ENCODE data around the gene SCFD2.

SCFD2 gene

DNA sequence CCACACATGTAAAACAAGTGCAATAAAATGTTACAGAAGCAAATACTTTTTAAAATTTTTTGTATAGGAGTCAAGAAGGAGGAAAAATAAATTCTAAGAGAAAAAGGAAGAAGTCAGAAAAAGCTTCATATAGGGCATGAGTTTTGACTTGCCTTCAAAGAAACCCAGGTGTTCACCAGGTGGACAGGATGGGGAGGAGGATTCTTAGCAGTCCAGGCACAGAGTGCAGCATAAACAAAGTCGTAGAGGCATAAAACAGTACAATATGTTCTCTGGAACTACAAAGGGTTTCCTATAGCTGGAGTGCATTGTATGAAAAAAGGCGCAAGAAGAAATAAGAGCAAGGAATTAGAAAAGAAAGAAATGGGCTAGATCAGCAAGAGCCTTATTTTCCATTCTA, 1.9 kb upstream of the SCFD2 start:
- DNase-seq, result no peak
- no peak overlapping the region for H3K27ac ChIP-seq (ENCODE audit: insufficient read depth, low read length, poor library complexity, severe bottlenecking)
- no peaks in the 10 kb centered on the region for H3K36me3 ChIP-seq (ENCODE audit: control insufficient read depth, insufficient read depth, low read length)
- peaks cover 3% of the 10 kb centered on the region for H3K27me3 ChIP-seq (replicated peaks; ENCODE audit: control insufficient read depth, insufficient read depth, low read length, poor library complexity, severe bottlenecking)
- H3K4me3 ChIP-seq (ENCODE audit: insufficient read depth, low read depth, low read length, poor library complexity, severe bottlenecking), result no peak overlapping the region
- H3K9me3 ChIP-seq (ENCODE audit: control insufficient read depth, low read length), result no peaks in the 10 kb centered on the region
- peaks cover 12% of the 10 kb centered on the region for H3K4me1 ChIP-seq (ENCODE audit: control insufficient read depth, insufficient read depth, low read length, poor library complexity, severe bottlenecking)

DNA sequence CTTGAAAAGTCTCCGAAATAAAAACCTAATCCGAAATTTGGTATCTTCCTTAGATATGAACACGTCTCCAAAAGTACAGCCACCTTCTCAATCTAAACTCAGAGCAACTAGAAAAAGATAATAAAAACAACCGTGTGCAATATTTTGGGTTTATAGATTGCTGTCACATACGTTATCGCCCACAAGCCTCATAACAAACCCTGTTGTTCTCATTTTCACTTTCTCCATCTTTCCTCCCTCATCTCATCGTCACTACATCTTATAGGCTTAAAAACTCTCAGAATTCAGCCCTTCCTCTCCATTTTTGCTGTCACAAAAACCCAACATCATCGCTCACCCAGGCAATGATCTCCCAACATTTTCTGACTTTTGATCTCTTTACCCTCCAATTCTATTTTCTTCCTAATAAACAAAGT, 448 bp upstream of the SCFD2 start:
- Histone ChIP-seq H3K4me1 (ENCODE audit: control insufficient read depth, insufficient read depth, low read length, poor library complexity, severe bottlenecking) (peaks cover 16% of the 10 kb centered on the region), H3K27ac (ENCODE audit: insufficient read depth, low read length, poor library complexity, severe bottlenecking) (peak overlapping the region; percentile 73), H3K9me3 (ENCODE audit: control insufficient read depth, low read length) (no peaks in the 10 kb centered on the region), H3K27me3 (replicated peaks; ENCODE audit: control insufficient read depth, insufficient read depth, low read length, poor library complexity, severe bottlenecking) (peaks cover 2% of the 10 kb centered on the region), H3K36me3 (ENCODE audit: control insufficient read depth, insufficient read depth, low read length) (no peaks in the 10 kb centered on the region), H3K4me3 (ENCODE audit: insufficient read depth, low read depth, low read length, poor library complexity, severe bottlenecking) (peak overlapping the region; percentile 83)
- DNase-seq, result no peak

DNA sequence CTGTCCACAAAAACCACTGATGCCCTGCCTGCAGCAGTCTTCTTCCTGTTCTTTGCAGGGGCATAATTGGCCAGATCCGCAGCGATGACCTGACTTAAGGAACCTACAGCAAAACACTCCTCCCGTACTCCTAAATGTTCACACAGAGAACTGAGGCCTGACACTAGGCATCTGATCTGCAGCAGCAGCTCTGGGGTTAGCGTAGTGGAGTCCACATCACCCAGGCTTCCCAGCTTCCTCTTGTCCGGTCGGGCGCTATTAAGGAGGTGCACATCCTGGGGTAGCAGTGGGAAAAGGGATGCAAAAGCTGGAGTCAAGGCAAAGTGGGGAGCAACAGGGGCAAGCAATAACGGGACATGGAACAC, 758 bp downstream of the SCFD2 start:
- no peak for DNase-seq
- Histone ChIP-seq H3K36me3 (ENCODE audit: control insufficient read depth, insufficient read depth, low read length) (no peaks in the 10 kb centered on the region), H3K4me1 (ENCODE audit: control insufficient read depth, insufficient read depth, low read length, poor library complexity, severe bottlenecking) (peaks cover 16% of the 10 kb centered on the region), H3K4me3 (ENCODE audit: insufficient read depth, low read depth, low read length, poor library complexity, severe bottlenecking) (peak overlapping the region; percentile 83), H3K27me3 (replicated peaks; ENCODE audit: control insufficient read depth, insufficient read depth, low read length, poor library complexity, severe bottlenecking) (no peaks in the 10 kb centered on the region), H3K9me3 (ENCODE audit: control insufficient read depth, low read length) (no peaks in the 10 kb centered on the region), H3K27ac (ENCODE audit: insufficient read depth, low read length, poor library complexity, severe bottlenecking) (peak overlapping the region; percentile 73)

DNA sequence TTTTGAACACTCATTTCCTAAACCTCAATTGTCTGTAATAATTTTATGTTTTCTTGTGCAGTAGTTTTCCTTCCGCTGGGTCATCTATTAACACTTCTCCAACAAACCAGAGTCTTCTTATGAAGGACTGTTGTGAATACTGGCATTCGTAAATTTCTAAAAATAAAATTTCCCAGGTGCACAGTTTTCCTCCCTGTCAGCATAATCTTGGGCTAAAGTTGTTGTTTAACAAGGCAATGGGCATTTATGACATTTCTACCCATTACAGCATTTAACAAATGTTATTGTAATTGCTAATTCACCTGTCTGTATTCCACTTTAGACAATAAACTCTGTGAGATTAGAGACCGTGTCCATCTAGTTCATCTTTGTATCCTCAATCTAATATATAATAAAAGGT, 1.2 kb downstream of the SCFD2 start:
- H3K36me3 ChIP-seq (ENCODE audit: control insufficient read depth, insufficient read depth, low read length), result no peaks in the 10 kb centered on the region
- H3K4me3 ChIP-seq (ENCODE audit: insufficient read depth, low read depth, low read length, poor library complexity, severe bottlenecking), result peak overlapping the region; percentile 83
- DNase-seq, result no peak
- H3K27me3 ChIP-seq (replicated peaks; ENCODE audit: control insufficient read depth, insufficient read depth, low read length, poor library complexity, severe bottlenecking), result no peaks in the 10 kb centered on the region
- H3K4me1 ChIP-seq (ENCODE audit: control insufficient read depth, insufficient read depth, low read length, poor library complexity, severe bottlenecking), result peaks cover 16% of the 10 kb centered on the region
- no peaks in the 10 kb centered on the region for H3K9me3 ChIP-seq (ENCODE audit: control insufficient read depth, low read length)
- H3K27ac ChIP-seq (ENCODE audit: insufficient read depth, low read length, poor library complexity, severe bottlenecking), result peak overlapping the region; percentile 73

DNA sequence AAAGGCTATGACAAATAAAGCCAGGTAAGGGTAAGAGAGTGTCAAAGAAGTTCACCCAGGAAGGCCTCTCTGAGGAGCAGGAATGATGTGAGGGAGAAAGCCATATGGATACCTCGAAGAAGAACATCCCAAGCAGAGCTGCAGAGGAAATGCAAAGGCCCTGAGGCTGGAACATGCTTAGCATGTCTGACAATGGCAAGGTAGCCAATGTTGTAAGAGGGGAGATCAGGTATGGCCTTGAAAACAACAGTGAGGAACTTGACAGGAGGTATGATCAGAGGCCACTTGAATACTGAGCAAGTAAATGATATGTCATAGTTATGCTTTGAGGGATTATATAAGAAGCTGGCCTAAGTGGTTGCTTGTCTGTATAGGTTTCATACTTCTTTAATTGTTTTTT, 3.8 kb downstream of the SCFD2 start:
- no peak overlapping the region for H3K27ac ChIP-seq (ENCODE audit: insufficient read depth, low read length, poor library complexity, severe bottlenecking)
- no peak overlapping the region for H3K4me3 ChIP-seq (ENCODE audit: insufficient read depth, low read depth, low read length, poor library complexity, severe bottlenecking)
- H3K36me3 ChIP-seq (ENCODE audit: control insufficient read depth, insufficient read depth, low read length), result no peaks in the 10 kb centered on the region
- no peaks in the 10 kb centered on the region for H3K27me3 ChIP-seq (replicated peaks; ENCODE audit: control insufficient read depth, insufficient read depth, low read length, poor library complexity, severe bottlenecking)
- no peaks in the 10 kb centered on the region for H3K9me3 ChIP-seq (ENCODE audit: control insufficient read depth, low read length)
- peaks cover 16% of the 10 kb centered on the region for H3K4me1 ChIP-seq (ENCODE audit: control insufficient read depth, insufficient read depth, low read length, poor library complexity, severe bottlenecking)
- no peak for DNase-seq

DNA sequence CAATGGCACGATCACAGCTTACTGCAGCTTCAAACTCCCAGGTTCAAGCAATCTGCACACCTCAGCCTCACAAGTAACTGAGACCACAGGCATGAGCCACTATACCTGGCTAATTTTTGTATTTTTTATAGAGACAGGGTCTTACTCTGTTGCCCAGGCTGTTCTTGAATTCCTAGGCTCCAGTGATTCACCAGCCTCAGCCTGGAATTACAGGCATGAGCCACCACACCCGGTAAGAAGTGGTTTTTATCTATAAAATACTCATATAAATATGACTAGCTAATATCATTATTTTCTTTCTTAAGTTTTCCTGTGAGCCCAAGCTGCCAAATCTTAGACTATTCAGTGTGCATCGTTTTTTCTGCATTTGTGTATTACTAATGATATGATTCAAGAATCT, 4.4 kb downstream of the SCFD2 start:
- DNase-seq, result no peak
- peaks cover 12% of the 10 kb centered on the region for H3K4me1 ChIP-seq (ENCODE audit: control insufficient read depth, insufficient read depth, low read length, poor library complexity, severe bottlenecking)
- no peaks in the 10 kb centered on the region for H3K27me3 ChIP-seq (replicated peaks; ENCODE audit: control insufficient read depth, insufficient read depth, low read length, poor library complexity, severe bottlenecking)
- H3K4me3 ChIP-seq (ENCODE audit: insufficient read depth, low read depth, low read length, poor library complexity, severe bottlenecking), result no peak overlapping the region
- H3K36me3 ChIP-seq (ENCODE audit: control insufficient read depth, insufficient read depth, low read length), result no peaks in the 10 kb centered on the region
- H3K9me3 ChIP-seq (ENCODE audit: control insufficient read depth, low read length), result no peaks in the 10 kb centered on the region
- H3K27ac ChIP-seq (ENCODE audit: insufficient read depth, low read length, poor library complexity, severe bottlenecking), result no peak overlapping the region

DNA sequence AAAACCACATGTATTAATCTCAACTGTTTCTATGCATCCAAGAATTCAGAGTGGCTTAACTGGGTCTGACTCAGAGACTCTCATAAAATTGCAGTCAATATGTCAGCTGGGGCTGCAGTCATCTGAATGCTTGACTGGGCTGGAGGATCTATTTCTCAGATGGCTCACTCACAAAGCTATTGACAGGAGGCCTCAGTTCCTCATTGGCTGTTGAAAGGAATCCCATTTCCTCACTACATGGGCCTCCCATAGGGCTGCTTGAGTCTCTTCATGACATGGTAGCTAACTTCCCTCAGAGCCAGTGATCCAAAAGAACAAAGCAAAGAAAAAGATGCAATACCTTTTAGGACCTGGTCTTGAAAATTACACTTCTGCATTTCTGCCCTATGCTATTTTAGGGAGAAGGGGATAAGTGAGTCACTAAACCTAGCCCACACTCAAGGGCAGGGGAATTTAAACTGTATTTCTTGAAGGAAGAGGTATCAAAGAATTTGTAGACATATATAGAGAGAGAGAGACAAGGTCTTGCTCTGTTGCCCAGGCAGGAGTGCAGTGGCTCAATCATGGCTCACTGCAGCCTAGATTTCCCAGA, 9.8 kb downstream of the SCFD2 start:
- DNase-seq, result no peak
- Histone ChIP-seq H3K4me1 (ENCODE audit: control insufficient read depth, insufficient read depth, low read length, poor library complexity, severe bottlenecking) (no peaks in the 10 kb centered on the region), H3K36me3 (ENCODE audit: control insufficient read depth, insufficient read depth, low read length) (peaks cover 9% of the 10 kb centered on the region), H3K27me3 (replicated peaks; ENCODE audit: control insufficient read depth, insufficient read depth, low read length, poor library complexity, severe bottlenecking) (no peaks in the 10 kb centered on the region), H3K4me3 (ENCODE audit: insufficient read depth, low read depth, low read length, poor library complexity, severe bottlenecking) (no peak overlapping the region), H3K27ac (ENCODE audit: insufficient read depth, low read length, poor library complexity, severe bottlenecking) (no peak overlapping the region), H3K9me3 (ENCODE audit: control insufficient read depth, low read length) (no peaks in the 10 kb centered on the region)

DNA sequence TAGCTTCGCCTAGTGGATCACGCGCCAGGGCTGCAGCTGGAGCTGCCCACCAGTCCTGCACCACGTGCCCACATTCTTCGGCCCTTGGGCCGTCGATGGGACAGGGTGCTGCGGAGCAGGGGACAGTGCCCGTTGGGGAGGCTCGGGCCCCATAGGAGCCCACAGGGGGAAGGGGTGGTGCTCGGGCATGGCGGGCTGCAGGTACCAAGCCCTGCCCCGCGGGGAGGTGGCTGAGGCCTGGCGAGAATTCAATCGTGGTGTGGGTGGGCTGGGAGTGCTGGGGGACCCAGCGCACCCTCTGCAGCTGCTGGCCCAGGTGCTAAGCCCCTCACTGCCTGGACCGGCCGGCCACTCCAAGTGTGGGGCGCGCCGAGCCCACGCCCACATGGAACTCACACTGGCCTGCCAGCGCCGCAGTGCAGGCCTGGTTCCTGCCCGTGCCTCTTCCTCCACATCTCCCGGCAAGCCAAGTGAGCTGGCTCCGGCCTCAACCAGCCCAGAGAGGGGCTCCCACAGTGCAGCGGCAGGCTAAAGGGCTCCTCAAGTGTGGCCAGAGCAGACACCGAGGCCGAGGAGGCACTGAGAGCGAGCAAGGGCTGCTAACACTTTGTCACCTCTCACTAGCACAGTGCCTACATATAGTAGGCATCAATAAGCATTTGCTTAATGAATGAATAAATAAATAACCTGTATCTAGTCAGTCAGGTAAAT, 11.7 kb downstream of the SCFD2 start:
- H3K9me3 ChIP-seq (ENCODE audit: control insufficient read depth, low read length), result no peaks in the 10 kb centered on the region
- no peak for DNase-seq
- H3K4me3 ChIP-seq (ENCODE audit: insufficient read depth, low read depth, low read length, poor library complexity, severe bottlenecking), result no peak overlapping the region
- no peaks in the 10 kb centered on the region for H3K27me3 ChIP-seq (replicated peaks; ENCODE audit: control insufficient read depth, insufficient read depth, low read length, poor library complexity, severe bottlenecking)
- H3K36me3 ChIP-seq (ENCODE audit: control insufficient read depth, insufficient read depth, low read length), result peaks cover 16% of the 10 kb centered on the region
- H3K4me1 ChIP-seq (ENCODE audit: control insufficient read depth, insufficient read depth, low read length, poor library complexity, severe bottlenecking), result no peaks in the 10 kb centered on the region
- no peak overlapping the region for H3K27ac ChIP-seq (ENCODE audit: insufficient read depth, low read length, poor library complexity, severe bottlenecking)

DNA sequence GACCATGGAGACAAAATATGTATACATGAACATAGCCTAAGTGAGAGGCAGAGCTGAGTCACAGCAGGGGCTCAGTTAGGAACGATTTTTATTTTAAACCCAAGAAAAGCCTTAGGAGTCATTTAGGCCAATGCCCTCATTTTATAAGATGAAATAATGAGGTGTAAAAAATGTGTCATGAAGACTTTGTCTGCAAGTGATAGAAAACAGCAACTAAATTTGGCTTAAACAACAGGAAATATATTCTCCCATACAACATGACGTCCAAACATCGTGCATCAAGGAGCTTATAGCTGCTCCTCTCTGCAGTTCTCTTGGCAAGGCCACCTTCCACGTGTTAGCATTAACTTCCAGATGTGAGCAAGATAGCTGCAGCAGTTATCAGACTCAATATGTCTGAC, 16.8 kb downstream of the SCFD2 start:
- no peak overlapping the region for H3K4me3 ChIP-seq (ENCODE audit: insufficient read depth, low read depth, low read length, poor library complexity, severe bottlenecking)
- no peaks in the 10 kb centered on the region for H3K27me3 ChIP-seq (replicated peaks; ENCODE audit: control insufficient read depth, insufficient read depth, low read length, poor library complexity, severe bottlenecking)
- no peak overlapping the region for H3K27ac ChIP-seq (ENCODE audit: insufficient read depth, low read length, poor library complexity, severe bottlenecking)
- DNase-seq, result no peak
- no peaks in the 10 kb centered on the region for H3K4me1 ChIP-seq (ENCODE audit: control insufficient read depth, insufficient read depth, low read length, poor library complexity, severe bottlenecking)
- H3K36me3 ChIP-seq (ENCODE audit: control insufficient read depth, insufficient read depth, low read length), result peaks cover 16% of the 10 kb centered on the region
- H3K9me3 ChIP-seq (ENCODE audit: control insufficient read depth, low read length), result no peaks in the 10 kb centered on the region

DNA sequence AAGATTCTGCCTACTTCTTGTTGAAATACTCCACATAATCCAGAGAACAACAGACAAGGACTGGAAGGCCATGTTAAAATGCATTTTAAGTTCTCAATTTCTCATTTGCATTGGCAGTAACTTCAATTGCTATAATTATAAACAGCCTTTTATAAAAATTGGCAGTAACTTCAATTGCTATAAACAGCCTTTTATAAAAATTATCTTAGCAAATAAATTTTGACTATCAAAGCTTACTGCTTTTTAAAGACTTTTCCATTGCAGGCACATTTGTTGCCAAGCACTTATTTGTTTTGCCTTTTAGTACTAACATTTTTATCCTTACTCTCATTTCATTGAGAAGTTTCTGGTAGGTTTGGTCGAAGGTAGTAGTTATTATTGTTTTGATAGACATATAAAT, 17.8 kb downstream of the SCFD2 start:
- Histone ChIP-seq H3K27me3 (replicated peaks; ENCODE audit: control insufficient read depth, insufficient read depth, low read length, poor library complexity, severe bottlenecking) (no peaks in the 10 kb centered on the region), H3K4me3 (ENCODE audit: insufficient read depth, low read depth, low read length, poor library complexity, severe bottlenecking) (no peak overlapping the region), H3K27ac (ENCODE audit: insufficient read depth, low read length, poor library complexity, severe bottlenecking) (no peak overlapping the region), H3K9me3 (ENCODE audit: control insufficient read depth, low read length) (no peaks in the 10 kb centered on the region), H3K36me3 (ENCODE audit: control insufficient read depth, insufficient read depth, low read length) (peaks cover 16% of the 10 kb centered on the region), H3K4me1 (ENCODE audit: control insufficient read depth, insufficient read depth, low read length, poor library complexity, severe bottlenecking) (no peaks in the 10 kb centered on the region)
- DNase-seq, result no peak
